DMS 273 treated with DMSO at 0.1 percent for 48 hours (cell line): ENCODE results near the gene CATSPER1.
"Not testable (repeated sequence)": the region's sequence is repeated elsewhere in the genome, so short reads cannot be mapped to it uniquely, and the experiment has no call there.

Experiments used
- DNase-seq: peaks from one replicate; lab custom pipeline; 2025; lab: John Stamatoyannopoulos, UW

Gene CATSPER1

DNA sequence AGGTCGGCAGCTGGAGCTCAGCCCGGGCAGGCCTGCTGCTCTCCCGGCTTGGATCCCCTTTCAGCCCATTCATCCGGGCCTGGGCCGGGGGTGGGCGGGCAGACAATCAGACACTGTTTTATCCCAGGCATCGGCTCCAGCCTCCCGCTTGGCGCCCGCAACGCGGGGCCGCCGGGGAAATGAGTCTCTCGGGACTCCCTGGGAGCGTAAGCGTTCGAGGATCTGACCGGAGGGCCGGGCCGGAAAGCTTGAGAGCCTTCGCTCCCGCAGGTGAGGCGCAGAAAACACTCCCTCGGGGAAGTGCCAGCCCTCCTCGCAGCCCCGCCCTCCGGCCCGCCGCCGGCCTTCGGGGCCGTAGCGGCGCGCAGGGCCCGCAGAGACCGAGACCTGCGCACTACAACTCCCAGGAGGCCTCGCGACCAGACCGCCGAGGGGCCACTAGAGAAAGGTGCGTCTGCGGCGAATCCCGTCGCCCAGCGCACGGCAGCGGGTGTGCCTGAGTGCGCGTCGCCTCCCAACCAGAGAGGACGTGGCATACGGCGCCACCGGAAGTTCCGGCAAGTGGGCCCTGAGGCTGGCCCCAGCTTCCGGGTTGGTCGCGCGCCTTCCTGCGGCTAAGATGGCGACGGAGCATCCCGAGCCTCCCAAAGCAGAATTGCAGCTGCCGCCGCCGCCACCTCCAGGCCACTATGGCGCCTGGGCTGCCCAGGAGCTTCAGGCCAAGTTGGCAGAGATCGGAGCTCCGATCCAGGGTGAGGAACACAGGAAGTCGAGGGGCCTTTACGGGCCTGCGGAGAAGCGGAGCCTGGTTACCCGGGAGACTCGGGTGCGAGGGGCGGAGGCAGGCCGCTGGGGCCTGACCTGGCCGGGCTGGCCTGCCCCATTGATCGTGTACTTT lies 25.7 kb upstream of the CATSPER1 start, which contains the start of gene SF3B2:
Gene SF3B2 (plus strand): TSS at position 599 of the 898 bp plus-strand sequence. CDS start 21 bp downstream, at position 620.
- peak; percentile 91 for DNase-seq

- no peak for DNase-seq
These were observed 25.1 kb upstream of the CATSPER1 start for GRCh38 chr11:66051371-66051765.

DNA sequence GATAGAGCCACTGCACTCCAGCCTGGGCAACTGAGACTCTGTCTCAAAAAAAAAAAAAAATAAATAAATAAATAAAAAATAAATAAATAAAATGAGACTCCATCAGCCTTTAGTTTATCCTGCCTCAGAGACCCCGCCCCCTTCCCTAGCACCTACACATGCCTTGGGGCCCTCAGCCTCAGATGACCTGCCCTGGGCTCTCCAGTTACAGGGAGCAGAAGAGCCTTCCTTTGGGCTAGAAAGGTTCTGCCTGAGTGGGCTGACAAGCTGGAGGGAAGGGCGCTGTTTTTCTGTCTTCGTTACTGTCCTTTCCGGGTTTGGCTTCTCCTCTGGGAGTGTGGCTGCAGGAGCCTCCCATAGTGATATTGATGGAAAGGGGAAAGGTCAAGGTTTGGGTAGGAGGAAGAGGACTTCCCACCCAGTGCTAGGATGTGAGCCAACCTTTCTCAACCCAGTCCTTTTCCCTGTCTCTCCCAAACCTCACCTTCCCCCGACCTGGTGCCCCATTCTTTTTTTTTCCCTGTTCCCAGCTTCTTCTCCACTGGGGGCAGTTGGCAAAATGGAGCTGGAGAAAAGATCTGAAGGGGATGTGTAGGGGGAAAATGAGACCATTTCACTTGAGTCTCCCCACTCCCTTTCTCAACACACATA lies 24.4 kb upstream of the CATSPER1 start:
- DNase-seq = no peak

- no peak for DNase-seq
These were observed 22.5 kb upstream of the CATSPER1 start, which contains the start of gene GAL3ST3 for GRCh38 chr11:66048547-66049323. GAL3ST3 (minus strand) TSS chr11:66049161; CDS start chr11:66045415, 3,746 bp downstream.

GRCh38 chr11:66047541-66048365 lies 21.5 kb upstream of the CATSPER1 start:
- DNase-seq = no peak

DNA sequence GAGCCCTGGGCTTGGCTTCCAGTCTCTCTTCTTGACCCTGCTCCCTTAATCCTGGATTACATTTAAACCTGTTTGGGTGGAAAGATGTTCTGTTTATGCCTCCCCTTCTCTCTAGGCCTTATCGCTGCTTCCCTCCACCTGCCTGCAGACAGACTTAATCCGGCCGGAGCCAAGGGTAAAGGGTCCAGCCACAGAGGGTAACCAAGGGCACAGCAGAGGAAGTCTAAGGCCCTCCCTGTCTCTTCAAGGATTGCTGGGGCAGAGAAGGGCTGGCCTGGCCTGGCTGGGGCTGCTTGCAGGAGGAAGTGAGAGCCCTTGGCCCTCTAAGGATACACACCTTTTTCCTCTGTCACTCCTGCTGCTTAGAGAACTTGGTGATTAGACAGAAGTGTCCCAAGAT lies 20.6 kb upstream of the CATSPER1 start:
- DNase-seq = no peak

- DNase-seq = peak; percentile 14
These were observed 18.9 kb upstream of the CATSPER1 start for GRCh38 chr11:66045177-66045639.

GRCh38 chr11:66044757-66045156 lies 18.5 kb upstream of the CATSPER1 start:
- DNase-seq = no peak

DNA sequence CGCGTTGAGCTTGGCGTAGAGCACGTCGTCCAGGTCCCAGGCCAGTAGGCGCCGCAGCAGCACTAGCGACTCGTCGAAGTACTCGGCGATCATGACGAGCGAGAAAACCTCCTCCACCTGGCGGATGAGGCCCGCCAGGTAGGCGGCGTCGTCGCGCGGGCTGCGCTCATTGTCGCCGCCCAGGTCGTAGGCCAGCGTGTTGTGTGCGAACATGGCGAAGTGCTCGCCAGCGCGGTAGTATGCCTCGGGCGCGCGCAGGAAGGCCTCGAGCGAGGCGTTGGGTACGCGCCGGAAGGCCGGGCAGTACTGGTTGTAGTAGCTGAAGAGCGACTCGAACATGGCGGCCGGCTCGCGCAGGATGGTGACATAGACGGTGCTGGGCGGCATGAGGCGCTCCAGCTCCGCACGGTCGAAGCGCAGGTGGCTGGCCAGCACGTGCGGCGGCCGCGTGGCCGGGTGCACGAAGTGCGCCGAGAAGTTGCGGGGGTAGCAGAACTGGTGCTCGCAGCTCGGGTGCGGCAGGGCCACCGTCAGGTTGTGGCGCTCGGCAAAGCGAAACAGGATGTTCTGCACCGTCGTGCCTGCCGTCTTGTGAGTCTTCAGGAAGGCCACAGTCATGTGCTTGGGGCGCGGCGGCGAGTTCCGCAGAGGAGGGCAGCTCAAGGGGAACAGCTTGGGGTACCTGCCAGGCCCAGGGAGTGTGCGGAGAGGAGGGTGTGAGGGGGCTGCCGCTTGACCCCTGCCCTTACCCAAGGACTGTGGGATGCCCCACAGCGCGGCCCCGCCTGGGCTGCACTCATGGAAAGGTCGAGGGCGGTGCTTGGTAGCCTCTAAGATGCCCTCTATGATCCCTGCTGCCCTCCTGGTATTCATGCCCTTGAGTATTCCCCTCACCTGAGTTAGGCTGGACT lies 17.0 kb upstream of the CATSPER1 start:
- DNase-seq = no peak

DNA sequence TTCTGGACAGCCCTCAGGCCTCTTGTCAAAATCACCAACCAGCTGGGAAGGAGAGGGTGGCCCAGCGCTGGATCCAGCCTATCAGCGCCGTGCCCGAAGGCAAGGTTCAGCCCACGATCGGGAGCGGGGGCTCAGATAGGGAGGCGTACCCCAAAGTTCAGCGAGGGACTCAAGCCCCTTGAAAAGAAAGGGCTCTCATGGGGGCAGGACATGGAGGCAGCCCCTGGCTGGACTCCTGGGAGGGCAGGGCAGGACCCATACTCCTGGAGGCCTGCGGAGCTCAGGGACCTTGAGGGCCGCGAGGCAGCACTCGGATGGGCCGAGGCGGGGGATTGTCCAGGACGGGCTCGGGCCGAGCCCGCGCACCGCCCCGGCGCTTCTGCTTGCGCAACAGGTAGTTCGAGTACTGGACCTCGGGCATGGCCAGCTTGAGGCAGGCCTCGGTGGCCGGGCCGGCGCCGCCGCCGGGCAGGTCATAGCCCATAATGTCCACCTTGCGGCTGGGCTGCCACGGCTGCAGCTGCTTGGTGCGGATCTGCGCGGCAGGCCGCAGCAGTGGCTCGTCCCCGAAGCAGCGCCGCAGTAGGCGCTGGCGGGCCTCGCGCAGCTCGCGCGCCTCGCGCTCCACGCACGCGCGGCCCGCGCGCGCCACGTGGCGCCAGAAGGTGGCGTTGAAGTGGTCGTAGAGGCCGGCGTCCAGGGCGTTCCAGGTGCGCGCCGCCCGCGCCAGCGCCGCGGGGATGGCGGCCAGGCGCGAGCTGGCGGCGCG lies 16.1 kb upstream of the CATSPER1 start:
- DNase-seq = no peak

DNA sequence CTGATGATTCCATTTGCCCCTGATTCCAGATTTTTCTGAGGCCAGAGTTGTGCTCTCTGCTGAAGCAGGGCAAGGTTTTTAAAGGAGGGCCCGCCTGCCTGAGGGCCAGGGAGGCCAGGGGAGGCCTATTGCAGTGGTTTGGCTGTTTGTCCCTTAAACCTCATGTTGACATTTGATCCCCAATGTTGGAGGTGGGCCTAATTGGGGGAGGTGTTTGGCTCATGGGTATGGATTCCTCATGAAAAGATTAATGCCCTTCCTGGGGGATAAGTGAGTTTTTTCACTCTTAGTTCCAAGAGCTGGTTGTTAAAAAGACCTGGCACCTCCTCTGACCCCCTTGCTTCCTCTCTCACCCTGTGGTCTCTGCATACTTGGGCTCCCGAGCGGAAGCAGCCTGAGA lies 13.5 kb upstream of the CATSPER1 start:
- DNase-seq = no peak

DNA sequence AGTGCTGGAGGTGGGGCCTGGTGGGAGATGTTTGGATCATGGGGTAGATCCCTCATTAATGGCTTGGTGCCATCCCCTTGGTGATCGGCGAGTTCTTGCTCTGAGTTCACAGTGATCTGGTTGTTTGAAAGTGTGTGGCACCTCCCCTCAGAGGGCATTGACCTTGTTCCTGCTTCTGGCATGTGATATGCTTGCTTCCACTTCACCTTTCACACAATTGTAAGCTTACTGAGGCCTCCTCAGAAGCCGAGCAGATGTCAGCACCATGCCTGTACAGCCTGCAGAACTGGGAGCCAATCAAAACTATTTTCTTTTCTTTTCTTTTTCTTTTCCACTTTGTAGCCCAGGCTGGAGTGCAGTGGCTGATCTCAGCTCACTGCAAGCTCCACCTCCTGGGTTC lies 11.0 kb upstream of the CATSPER1 start:
- DNase-seq = no peak

DNA sequence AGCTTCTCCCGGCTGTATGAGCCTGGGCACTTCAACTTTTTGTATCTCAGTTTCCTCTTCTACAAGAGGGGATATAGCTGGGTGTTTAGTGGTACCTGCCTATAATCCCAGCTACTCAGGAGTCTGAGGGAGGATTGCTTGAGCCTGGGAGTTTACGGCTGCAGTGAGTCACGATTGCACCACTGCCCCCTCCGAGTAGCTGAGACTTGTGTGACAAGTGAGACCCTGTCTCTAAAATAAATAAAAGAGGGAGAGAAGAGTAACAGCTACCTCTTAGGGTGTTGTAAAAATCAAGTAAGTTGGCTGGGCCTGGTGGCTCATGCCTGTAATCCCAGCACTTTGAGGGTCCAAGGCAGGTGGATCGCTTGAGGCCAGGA lies 10.0 kb upstream of the CATSPER1 start:
- no peak for DNase-seq

DNA sequence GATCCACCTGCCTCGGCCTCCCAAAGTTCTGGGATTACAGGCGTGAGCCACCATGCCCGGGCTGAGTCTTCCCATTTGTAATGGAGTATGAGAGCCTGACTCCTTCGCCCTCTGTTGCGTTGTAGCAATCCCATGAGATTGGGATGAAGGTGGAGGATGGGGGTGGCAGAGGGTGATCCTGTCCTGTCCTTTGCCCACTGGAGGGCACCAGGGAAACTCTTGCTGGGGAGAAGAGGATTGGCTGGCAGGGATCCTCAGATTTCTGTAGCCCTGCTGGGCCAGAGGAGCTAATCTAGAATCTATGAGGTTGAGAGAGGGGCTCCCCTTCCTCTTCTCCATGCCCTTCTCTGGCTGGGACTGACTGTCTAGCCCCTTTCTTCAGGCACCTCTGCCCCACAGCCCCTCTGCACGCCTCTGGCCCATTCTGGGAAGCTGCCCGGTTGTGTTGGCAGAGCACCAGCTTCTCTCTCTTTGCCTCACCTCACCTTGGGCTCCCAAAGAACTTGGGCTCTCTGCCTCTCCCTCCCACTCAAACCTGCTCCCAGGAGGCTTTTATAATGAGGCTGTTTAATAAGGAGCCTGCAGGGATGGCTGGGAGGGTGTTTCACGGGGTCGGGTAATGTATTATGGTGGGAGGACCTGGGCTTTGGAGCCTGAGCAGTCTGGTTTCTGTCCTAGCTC lies 9.5 kb upstream of the CATSPER1 start:
- DNase-seq = no peak

DNA sequence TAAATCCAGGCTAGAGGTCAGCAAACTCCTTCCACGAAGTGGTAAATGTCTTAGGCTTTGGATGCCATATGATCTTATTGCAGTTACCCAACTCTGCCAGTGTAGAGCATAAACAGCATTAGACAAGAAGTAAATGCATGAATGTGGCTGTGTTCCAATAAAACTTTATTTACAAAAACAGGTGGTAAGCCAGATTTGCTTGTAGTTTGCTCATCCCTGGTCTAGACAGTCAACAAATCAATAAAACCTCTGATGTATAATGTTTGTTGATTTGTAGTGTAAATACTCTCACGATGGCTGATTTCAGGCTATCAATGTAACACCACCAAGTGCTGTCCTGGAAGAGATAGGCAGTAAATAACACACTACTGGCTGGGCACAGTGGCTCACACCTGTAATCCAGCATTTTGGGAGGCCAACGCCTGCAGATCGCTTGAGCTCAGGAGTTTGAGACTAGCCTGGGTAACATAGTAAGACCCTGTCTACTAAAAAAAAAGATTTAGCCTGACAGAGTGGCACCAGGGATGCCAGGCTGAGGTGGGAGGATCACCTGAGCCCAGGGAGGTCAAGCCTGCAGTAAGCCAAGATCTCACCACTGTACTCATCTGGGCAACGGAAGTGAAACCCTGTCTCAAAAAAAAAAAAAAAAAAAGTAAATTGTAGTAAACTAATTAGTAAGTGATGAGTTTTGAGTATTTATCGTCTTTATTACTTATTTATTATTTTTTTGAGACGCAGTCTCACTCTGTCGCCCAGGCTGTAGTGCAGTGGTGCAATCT lies 6.9 kb upstream of the CATSPER1 start:
- DNase-seq = no peak

DNA sequence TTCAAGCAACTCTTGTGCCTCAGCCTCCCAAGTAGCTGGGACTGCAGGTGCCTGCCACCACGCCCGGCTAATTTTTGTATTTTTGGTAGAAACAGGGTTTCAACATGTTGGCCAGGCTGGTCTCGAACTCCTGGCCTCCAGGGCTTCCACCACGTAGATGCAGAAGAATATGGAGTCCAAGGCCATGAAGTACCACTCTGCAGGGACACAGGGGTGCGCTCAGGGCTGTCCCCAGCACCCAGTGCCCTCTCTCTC lies 3.2 kb downstream of the CATSPER1 start:
- DNase-seq = not testable (repeated sequence)

- no peak for DNase-seq
These were observed 3.7 kb downstream of the CATSPER1 start for GRCh38 chr11:66022401-66023185.
